Measurements from ENCODE around the gene PANK3. TPM values are rescaled to one million over a fixed set of nuclear protein-coding genes. Genes with fewer than 3 reads are reported as not detected.

PANK3 gene
- total RNA-seq, 1 experiment from 2014 or later: 82.6 TPM

- no peak overlapping the region for H3K18ac ChIP-seq (ENCODE audit: insufficient read length, low read depth, low read length)
- H3K79me1 ChIP-seq (ENCODE audit: insufficient read depth, low read depth, low read length, poor library complexity, severe bottlenecking): peaks cover 8% of the 10 kb centered on the region
- H3K4me2 ChIP-seq (ENCODE audit: insufficient read depth, insufficient read length, low read length): peak overlapping the region; percentile 99
- H3K23ac ChIP-seq (ENCODE audit: insufficient read length, low read depth, low read length): no peak overlapping the region
- no peak overlapping the region for H2BK12ac ChIP-seq (ENCODE audit: insufficient read length, low read depth, low read length)
- Mint-ChIP-seq H3K9me3 (peaks cover 0 to 3% of the 10 kb centered on the region in 2 experiments; a peak in 1 of 5 replicates), H3K27ac (no peak overlapping the region), H3K36me3 (ENCODE audit: insufficient read depth in 1 of 3, low read depth in 3 of 3) (peaks cover 9 to 17% (median 14%) of the 10 kb centered on the region in 3 experiments), H3K4me1 (peaks cover 31 to 34% of the 10 kb centered on the region in 2 experiments), H3K27me3 (ENCODE audit: low read depth) (no peaks in the 10 kb centered on the region), H3K4me3 (peak overlapping the region; percentile 95)
- H3K27me3 ChIP-seq (ENCODE audit: insufficient read depth, low read length): no peaks in the 10 kb centered on the region
- H3K9ac ChIP-seq (ENCODE audit: extremely low read depth, insufficient read length, low read length): peak overlapping the region; percentile 72
- no peak overlapping the region for H4K5ac ChIP-seq (ENCODE audit: insufficient read length, low read depth, low read length)
- H3K27ac ChIP-seq (ENCODE audit: insufficient read length, low read depth, low read length): no peak overlapping the region
- no peak overlapping the region for H4K8ac ChIP-seq (replicated peaks; ENCODE audit: insufficient read length, low read depth, low read length)
- WGBS (ENCODE audit: extremely low coverage, insufficient read length, low lambda C conversion rate): no CpG with 5 or more reads among the region's 3 CpGs
- H2BK120ac ChIP-seq (ENCODE audit: low read depth, low read length, poor library complexity, severe bottlenecking): no peak overlapping the region
- no peaks in the 10 kb centered on the region for H4K20me1 ChIP-seq (ENCODE audit: control insufficient read depth, insufficient read depth, insufficient read length)
- H4K91ac ChIP-seq (ENCODE audit: insufficient read length, low read depth, low read length): no peak overlapping the region
- H2BK5ac ChIP-seq (ENCODE audit: insufficient read length, low read length): no peak overlapping the region
- H3K4me1 ChIP-seq (ENCODE audit: insufficient read depth, low read length): peaks cover 4% of the 10 kb centered on the region; the same call in 1 of the 2 replicates
- no peak overlapping the region for H3K4ac ChIP-seq (ENCODE audit: low read depth, low read length)
- H3K23me2 ChIP-seq (ENCODE audit: insufficient read length, low read depth, low read length, poor library complexity, severe bottlenecking): peaks cover 10% of the 10 kb centered on the region
- H2BK15ac ChIP-seq (ENCODE audit: low read depth, low read length): no peak overlapping the region
- no peak overlapping the region for H2AFZ ChIP-seq (ENCODE audit: low read length)
- no peak overlapping the region for H3K14ac ChIP-seq (ENCODE audit: insufficient read depth, low read length)
- no peak for DNase-seq
- no peak for TF ChIP-seq CTCF (conservative IDR thresholded peaks at IDR 0.05)
- no peak overlapping the region for H3K56ac ChIP-seq (ENCODE audit: insufficient read length, low read depth, low read length)
- peaks cover 46% of the 10 kb centered on the region; the same call in 1 of the 2 replicates for H3K79me2 ChIP-seq (ENCODE audit: insufficient read depth, low read length)
- H2BK20ac ChIP-seq (ENCODE audit: low read depth, low read length, poor library complexity, severe bottlenecking): no peak overlapping the region
- no peaks in the 10 kb centered on the region for H3K9me3 ChIP-seq (ENCODE audit: control insufficient read depth, low read depth, low read length)
- H3T11ph ChIP-seq (ENCODE audit: low read length): no peak overlapping the region
- H2AK5ac ChIP-seq (ENCODE audit: insufficient read length, low read length): no peak overlapping the region
Observed at GRCh38 chr5:168578006-168578405, 1.2 kb downstream of the PANK3 start.
